ENCODE measurements around the gene FURIN.
"Not testable (repeated sequence)": the region's sequence is repeated elsewhere in the genome, so short reads cannot be mapped to it uniquely, and the experiment has no call there.

FURIN gene

DNA sequence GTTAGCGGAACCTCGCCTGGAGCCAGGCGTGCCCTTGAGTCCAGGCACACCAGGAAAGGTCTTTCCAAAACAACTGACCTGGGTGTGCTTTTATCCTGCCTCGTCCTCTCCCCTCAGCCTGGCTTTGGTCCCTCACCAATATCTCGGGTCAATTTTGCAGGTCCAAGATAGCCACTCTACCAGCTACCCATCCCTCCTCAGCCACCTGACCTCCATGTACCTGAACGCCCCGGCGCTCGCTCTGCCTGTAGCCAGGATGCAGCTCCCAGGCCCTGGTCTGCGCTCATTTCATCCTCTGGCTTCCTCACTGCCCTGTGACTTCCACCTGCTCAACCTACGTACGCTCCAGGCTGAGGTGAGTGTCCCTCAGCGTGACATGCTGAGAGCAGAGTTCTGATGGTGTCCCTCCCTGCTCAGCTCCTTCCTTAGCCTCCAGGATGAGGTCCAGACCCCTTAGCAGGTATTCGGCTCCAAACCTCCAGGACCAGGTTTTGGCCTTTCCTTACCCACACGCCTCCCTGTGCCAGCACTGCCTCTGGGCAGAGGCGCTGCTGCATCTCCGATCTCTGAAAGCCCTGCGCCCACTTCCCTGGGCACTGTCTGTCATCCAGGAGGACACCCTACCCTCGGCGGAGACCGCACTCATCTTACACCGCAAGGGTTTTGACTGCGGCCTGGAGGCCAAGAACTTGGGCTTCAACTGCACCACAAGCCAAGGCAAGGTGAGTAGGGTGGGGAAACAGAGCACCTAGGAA lies 49.8 kb downstream of the FURIN start:
- FAIRE-seq: no peak

DNA sequence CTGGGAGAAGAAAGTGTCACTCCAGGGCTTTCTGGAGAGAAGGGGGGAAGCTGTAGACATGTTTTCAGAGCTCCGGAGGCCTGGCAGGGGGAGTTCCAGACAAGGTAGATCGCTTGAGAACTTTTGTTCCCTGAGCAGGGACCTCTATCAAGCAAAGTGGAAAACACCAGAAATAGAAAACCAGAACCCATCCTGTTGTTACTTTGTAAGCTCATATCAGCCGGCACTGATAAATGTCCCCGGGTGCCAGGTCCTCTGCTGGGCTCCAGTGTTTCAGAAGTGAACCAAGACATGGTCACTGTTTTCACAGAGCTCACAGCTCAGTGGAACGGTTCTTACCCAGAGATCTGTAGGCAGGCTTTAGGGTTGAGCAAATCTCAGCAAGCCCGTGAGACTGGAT lies 50.4 kb downstream of the FURIN start:
- FAIRE-seq: no peak

DNA sequence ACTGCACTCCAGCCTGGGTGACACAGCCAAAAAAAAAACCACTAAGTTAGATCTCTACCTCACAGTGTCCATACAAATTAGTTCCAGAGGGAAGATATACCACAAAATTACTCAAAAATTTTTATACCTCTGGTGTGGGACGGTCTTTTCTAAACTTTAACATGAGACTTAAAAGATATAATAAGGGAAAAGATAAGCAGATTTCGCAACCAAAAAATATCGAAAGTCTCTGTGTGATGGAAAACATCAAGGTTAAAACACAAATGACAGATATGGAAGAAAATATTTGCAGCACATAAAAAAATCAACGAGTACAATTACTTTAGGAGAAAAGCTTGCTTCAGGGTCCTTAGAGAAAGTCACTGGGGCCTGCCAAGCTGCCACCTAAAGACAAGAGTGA lies 53.5 kb downstream of the FURIN start:
- FAIRE-seq: no peak

DNA sequence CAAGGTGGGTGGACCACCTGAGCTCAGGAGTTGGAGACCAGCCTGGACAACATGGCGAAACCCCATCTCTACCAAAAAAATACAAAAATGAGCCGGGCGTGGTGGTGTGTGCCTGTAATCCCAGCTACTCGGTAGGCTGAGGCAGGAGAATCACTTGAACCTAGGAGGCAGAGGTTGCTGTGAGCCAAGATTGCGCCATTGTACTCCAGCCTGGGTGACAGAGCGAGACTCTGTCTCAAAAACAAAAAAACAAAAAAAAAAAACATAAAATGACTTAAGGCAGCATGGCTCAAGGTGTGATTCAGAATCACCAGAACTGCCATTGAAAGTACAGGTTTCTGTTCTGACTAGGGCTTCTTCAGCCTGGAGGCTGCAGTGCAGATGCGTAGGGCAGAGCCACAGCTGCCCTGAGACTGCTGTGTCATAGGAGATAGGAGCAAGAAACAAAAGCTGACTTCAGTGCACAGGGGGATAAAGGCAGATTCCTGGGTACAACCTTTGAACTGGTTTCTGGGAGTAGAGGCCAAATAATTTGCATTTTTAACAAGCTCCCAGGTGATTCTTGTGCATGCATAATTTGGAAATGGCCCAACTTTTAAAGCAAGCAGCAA lies 54.4 kb downstream of the FURIN start:
- not testable (repeated sequence) for FAIRE-seq

DNA sequence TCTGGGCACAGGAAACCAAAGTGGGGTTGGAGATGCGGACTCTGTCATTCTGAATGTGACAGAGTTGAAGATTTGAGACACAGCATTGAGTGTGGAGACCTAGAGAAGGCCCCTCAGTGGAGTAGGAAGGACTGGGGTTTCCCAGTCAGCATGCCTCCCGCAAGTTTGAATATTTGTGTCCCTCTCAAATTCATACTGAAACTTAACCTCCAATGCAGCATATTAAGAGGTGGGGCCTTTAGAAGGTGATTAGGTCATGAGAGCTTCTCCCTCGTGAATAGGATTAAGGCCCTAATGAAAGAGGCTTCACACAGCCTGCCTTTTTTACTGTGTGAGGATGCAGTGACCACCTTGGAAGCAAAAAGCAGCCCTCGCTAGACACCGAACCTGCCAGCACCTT lies 56.0 kb downstream of the FURIN start:
- FAIRE-seq: no peak

DNA sequence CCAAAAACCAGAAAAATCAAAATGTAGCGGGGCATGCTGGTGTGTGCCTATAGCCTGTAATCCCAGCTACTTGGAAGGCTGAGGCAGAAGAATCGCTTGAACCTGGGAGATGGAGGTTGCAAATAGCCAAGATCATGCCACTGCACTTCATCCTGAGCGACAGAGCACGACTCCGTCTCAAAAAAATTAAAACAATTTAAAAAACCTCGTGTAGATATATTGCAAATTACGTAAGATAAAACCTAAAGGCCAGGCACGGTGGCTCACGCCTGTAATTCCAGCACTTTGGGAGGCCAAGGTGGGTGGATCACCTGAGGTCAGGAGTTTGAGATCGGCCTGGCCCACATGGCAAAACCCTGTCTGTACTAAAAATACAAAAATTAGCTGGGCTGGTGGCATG lies 58.4 kb downstream of the FURIN start:
- FAIRE-seq: not testable (repeated sequence)

DNA sequence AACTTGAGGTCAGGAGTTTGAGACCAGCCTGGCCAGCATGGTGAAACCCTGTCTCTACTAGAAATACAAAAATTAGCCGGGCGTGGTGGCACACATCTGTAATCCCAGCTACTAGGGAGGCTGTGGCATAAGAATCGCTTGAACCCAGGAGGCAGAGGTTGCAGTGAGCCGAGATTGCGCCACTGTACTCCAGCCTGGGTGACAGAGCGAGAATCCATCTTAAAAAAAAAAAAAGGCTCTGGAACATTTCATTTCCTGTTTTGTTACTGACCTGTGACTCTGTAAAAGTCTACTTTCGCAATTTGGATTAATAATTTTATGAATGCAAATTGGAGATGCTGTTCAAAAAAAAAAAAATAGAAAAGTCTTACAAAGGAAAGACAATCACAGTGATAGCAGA lies 59.7 kb downstream of the FURIN start:
- not testable (repeated sequence) for FAIRE-seq

DNA sequence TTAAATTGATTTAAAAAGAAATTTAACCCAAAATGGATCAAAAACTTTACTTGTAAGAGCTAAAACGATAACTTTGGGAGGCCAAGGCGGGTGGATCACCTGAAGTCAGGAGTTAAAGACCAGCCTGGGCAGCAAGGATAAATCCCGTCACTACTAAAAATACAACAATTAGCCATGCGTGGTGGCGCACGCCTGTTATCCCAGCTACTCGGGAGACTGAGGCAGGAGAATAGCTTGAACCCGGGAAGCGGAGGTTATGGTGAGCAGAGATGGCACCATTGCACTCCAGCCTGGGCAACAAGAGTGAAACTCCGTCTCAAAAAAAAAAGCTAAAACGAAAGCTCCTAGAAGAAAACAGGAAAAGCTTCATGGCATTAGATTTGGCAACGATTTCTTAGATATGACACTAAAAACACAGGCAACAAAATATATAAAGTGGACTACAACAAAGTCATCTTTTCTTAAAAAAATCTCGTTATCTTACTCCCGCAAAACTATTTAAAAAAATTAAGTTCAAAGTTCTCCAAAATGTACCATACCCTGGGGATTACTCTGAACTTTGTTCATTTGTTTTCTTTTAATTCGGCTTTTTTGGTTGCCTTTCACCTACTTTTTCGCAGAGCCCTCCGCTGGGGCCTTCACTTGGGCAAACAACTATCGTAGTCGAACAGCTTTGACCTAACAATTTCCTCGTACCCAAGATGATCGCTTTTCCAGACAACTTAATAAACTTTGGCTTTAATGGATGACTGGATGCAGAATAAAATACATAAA lies 61.0 kb downstream of the FURIN start:
- FAIRE-seq: no peak

DNA sequence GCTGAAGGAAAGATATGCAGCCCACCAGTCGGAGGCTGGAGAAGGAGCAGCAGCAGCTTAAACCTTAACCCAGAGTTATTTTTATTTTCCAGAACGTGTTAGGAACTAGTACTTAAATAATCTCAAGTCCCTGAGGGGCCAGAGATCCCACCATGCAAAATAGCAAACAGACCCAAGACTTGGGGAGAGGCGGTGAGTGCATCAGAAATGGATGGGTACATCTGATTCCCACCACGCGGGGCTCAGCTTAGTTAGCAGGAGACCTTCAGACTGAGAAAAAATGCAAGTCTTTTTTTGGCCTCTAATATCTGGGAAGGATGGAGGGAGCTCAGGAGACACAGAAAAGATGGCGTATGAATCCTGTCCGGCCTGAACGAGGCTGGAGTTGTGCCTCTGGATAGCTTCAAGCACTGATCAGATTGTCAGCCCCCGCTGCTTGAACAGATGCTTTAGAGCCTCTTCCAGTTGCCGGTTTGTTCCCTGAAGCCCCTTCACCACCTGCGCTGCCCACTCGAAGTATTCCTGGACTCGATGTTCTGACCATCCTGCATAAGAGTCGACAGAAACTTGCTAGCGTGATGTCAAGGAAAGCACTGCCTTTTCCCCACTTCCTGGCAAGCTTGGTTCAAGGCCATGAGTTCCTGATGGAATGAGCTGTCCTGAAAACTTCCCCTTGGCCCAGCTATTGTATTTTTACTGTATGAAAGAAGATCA lies 62.6 kb downstream of the FURIN start:
- no peak for FAIRE-seq

DNA sequence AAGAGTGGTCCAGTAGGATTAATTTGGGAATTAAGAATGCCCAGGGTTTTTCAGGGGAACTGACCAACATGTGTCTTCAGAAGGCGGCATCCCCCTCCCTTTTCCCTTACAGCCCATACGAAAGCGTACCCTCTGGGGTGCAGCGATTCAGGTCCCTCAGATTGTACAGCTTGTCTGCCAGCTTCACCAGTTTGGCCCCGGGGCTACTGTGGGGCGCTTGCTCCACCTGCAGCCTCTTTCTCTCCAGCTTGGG lies 63.1 kb downstream of the FURIN start:
- no peak for FAIRE-seq

DNA sequence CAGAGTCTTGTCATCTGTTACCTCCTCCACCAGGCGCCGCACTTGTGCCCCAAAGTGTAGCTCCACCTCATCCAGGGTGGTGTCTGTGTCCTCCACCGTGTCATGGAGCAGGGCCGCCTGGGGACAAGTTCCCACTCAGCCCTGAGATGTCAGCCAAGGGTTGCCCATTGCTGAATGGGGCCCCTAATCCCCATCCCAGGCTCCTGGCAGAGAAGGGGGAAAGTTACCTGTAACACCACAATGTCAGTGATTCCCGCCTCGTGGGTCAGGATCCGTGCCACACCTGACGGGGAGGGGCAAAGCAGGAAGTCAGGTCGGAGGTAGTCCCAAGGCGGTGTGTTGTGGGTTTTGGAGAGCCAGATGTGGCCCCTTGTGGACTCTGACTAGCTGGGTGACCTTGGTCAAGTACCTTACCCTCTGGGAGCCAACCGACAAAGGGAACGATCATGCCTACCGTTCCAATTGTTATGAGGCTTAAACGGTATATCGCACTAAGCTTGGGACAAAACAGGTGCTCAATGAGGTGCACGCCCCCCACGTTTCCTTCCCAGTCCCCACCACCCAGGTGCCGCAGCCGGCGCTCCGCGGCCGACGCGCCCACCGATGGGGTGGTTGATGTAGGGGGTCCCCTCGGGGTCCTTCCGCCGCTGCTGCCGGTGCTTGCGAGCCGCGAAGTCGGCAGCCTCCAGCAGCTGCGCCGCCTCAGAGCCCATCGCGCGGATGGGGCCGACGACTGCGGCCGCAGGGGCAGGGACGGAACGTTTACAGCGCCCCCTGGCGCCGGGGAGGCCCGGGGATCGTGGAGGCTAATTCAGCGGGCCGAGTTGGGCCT lies 63.7 kb downstream of the FURIN start, which contains the start of gene HDDC3:
Gene HDDC3 (minus strand): TSS at position 722 of the 832 bp plus-strand sequence. CDS start 9 bp downstream, at position 713.
- FAIRE-seq: no peak

DNA sequence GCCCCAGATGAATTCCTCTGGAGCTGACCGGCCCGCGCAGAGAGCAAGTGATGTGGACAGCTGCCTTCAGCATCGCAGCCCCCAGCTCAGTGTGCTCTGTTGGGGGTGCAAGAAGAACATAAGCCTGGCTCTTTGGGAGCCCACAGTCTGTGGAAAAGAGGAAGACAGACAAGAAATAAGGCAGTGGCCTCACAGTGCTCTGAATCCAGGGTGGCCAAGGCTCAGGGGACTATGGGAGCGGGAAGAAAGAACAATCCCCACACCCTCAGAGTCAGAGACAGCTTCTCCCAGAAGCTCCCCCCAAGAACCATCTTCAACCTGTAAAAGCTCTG lies 64.2 kb downstream of the FURIN start:
- no peak for FAIRE-seq

Data from TTC549 (cell line).